ENCODE data around the gene KCTD8.
A peak's percentile ranks its signal among the peaks of the same experiment; 100 is the strongest.

KCTD8 gene

GRCh38 chr4:44161756-44162155 lies 286.9 kb downstream of the KCTD8 start:
- DNase-seq = no peak

- DNase-seq = no peak
These were observed 287.7 kb downstream of the KCTD8 start for GRCh38 chr4:44160776-44161367.

DNA sequence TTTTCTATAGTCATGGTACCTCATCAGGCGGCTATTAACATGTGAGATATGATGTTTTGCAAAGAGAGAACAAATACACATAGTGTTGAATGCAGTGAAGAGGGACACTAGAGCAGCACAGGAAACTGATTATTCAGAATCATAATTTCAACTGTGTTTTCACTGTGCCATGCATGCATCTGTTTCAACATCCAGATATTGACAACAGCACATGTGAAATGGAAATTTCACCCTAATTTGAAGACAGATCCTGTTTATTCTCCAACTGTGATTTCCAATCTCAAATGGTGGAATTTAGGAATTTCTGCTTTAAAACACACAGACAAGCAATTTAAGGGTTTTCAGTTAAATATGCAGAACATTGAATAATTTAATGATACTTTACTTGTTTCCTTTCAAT lies 288.6 kb downstream of the KCTD8 start:
- DNase-seq = no peak

- peak; percentile 57 for DNase-seq
These were observed 290.9 kb downstream of the KCTD8 start for GRCh38 chr4:44157611-44158277.

DNA sequence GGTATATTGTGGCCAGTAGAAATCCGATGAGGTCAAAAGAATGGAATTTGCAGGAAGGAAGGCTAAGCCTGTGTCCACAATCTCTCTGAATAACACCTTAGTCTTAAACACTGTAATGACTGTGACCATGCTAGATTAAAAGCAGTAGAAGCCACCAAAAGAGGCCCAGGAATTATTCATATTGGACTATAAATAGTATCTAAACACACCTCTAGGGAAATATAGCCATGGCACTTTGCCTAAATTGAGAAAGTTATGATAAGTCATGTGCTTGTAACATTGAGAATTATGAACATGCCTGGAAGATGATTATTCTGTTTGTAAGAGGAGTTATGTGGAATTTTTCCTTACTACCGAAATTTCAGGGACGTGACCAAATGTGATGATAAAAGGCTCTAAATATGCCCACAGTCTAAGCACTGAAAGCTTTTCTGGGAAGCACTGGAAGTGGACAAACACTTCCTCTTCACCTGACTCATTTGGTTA lies 298.5 kb downstream of the KCTD8 start:
- DNase-seq = peak; percentile 71

GRCh38 chr4:44149282-44149681 lies 299.3 kb downstream of the KCTD8 start:
- peak; percentile 4 for DNase-seq

DNA sequence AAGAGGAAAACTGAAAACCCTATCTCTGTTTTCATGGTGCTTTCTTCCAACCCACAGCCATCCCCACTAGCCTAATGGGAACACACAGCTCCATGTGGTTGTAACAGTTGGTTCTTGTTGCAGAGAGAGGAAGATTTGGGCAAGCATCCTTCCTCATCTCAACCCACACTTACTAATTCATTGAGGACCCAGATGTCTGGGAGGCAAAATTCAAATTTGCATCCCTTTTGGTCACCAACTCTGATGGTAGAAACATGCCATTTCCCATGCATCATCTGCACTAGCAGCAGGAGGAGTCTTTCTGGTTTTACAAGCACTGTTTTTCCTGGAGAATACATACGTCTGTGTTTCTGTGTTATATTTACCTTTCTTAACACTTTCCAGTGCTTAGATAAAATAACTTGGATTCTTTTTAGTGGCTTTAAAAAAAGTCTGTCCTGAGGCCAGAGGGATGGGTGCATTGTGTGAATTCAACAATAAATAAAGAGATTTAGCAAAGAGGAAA lies 301.0 kb downstream of the KCTD8 start:
- DNase-seq = no peak

DNA sequence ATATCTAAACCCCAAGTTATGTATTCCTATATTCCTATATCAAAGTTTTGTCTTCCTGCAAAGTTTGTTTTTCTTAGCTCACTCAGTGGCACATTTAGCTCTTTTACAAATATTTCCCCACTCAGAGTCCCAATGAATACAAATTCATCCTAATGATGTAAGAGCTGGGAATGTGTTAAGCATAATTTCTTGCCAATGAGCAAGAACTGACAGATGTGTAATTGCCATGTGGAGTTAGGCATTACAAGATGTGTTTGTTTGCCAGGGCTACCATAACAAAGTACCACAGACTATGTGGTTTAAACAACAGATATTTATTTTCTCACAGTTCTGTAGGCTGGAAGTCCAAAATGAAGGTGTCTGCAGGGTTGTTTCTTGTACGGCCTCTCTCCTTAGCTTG lies 302.1 kb downstream of the KCTD8 start:
- DNase-seq = no peak

DNA sequence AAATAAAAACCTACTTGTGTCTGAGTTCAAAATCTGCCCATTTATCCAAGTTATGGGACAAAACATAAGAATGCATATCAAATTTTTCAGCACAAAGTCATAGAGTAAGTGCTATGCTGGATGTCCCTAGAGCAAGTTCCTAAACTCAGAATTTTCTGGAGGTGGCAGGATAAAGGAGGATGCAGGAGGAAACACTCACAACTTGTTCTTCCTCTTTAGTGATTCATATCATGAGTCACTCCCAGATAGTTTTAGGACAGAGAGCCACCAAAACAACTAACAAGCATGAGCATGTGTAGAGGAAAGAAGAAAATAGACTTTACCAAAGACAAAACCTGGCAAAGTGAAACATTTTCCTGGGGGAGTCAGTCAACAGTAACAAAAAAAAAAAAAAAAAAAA lies 302.7 kb downstream of the KCTD8 start:
- DNase-seq = peak; percentile 28

DNA sequence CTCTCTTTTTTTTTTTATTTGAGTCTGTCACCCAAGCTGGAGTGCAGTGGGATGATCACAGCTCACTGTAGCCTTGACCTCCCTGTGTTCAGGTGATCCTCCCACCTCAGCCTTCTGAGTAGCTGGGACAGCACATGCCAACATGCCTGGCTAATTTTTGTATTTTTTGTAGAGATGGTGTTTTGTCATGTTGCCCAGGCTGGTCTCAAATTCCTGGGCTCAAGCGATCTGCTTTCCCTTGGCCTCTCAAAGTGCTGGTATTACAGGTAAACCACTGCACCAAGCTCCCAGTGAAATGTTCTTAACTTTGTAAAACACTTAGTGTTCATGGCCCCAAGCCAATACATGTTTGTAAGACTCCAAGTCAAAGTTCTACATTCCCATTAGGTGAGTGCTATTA lies 316.1 kb downstream of the KCTD8 start:
- no peak for DNase-seq
